ENCODE measurements around the gene PDE9A.
"Not testable (repeated sequence)": the region's sequence is repeated elsewhere in the genome, so short reads cannot be mapped to it uniquely, and the experiment has no call there.

Gene PDE9A

DNA sequence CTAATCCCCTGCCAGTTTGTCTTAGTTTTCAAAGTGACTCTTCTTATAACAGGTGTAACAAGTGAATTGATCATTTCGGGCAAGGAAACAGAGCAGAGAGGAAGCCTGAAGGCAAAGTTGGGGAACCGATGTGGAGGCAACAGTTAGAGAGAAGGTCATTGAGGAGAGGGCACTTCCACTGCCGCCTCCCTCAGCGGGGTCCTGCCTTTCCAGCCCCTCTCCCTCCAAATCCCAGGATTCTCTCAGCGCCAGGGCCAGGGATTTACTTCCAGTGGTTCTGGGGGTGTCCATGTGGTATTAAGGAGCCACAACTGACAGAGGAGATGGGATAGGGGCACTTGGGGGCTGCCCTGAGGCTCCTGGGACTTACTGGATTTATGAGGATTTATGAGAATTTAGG lies 39.7 kb upstream of the PDE9A start:
- no peak overlapping the region for H3K4me3 ChIP-seq (replicated peaks; ENCODE audit: insufficient read depth, low read length)
- DNase-seq (ENCODE audit: low read depth in 1 of 2, low spot score in 1 of 2): no peak
- H3K27ac ChIP-seq (replicated peaks): no peak overlapping the region
- no peak for TF ChIP-seq GABPA (IDR thresholded peaks at IDR 0.05; ENCODE audit: low read depth)
- TF ChIP-seq POLR2AphosphoS5 (IDR thresholded peaks at IDR 0.05; ENCODE audit: low read depth): no peak
- TF ChIP-seq SPI1 (IDR thresholded peaks at IDR 0.05; ENCODE audit: borderline replicate concordance, low read depth): no peak
- no peak for TF ChIP-seq CTCF (IDR thresholded peaks at IDR 0.05; ENCODE audit: insufficient read depth, low read length)
- TF ChIP-seq REST (IDR thresholded peaks at IDR 0.05; ENCODE audit: insufficient replicate concordance, low read depth): no peak
- peaks cover 6% of the 10 kb centered on the region for H3K27me3 ChIP-seq (ENCODE audit: insufficient read depth, poor library complexity, severe bottlenecking)

DNA sequence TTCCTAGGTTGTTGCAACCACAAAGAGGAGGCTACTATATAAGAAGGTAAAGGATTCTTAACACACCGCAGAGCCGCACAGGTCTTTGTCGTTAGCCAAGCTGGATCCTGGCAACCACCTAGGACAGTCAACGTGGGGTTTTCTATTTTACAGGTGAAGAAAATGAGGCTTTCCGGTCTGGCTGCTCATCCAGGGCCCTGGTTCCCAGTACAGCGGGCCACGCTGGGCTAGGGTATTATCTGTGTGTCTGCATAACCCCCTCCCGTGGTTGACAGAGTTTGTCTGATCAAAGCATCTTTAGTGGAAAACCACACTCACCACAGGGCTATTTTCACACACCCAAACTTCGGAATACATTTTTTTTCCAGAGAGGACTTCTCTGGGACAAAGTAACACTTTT lies 39.0 kb upstream of the PDE9A start:
- DNase-seq (ENCODE audit: low read depth in 1 of 2, low spot score in 1 of 2): no peak
- H3K4me3 ChIP-seq (replicated peaks; ENCODE audit: insufficient read depth, low read length): no peak overlapping the region
- H3K27ac ChIP-seq (replicated peaks): no peak overlapping the region
- TF ChIP-seq GABPA (IDR thresholded peaks at IDR 0.05; ENCODE audit: low read depth): no peak
- peaks cover 10% of the 10 kb centered on the region for H3K27me3 ChIP-seq (ENCODE audit: insufficient read depth, poor library complexity, severe bottlenecking)

DNA sequence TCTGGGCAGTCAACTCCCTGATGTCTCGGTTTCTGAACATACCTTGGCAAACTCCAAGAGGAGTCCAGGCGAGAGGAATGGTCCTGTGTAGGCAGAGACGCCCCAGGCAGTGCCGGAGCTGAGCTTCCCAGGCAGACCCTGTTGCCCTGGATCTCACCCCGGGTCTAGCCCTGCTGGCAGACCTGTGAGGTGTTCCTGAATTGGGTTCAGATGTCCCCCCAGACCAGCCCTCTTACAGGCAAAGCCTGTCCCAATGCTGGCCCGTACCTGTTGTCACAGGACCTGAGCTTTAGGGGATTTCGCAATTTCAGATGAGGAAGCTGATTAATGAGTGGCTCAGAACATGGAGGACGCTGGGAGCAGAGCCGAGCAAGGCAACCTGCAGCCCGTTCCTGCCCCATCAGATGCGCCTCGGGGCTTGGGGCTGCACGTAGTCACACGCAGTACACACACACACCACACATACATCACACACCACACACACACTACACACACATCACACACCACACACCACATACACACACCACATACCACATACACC lies 38.5 kb upstream of the PDE9A start:
- Histone ChIP-seq H3K4me3 (replicated peaks; ENCODE audit: insufficient read depth, low read length) (no peak overlapping the region), H3K27me3 (ENCODE audit: insufficient read depth, poor library complexity, severe bottlenecking) (peaks cover 10% of the 10 kb centered on the region), H3K27ac (replicated peaks) (no peak overlapping the region)
- no peak for TF ChIP-seq POLR2AphosphoS5 (IDR thresholded peaks at IDR 0.05; ENCODE audit: low read depth)
- no peak for TF ChIP-seq CTCF (IDR thresholded peaks at IDR 0.05; ENCODE audit: insufficient read depth, low read length)
- TF ChIP-seq SPI1 (IDR thresholded peaks at IDR 0.05; ENCODE audit: borderline replicate concordance, low read depth): no peak
- TF ChIP-seq REST (IDR thresholded peaks at IDR 0.05; ENCODE audit: insufficient replicate concordance, low read depth): no peak
- peak; percentile 45 to 58 for DNase-seq (ENCODE audit: low read depth in 1 of 2, low spot score in 1 of 2)

GRCh38 chr21:42615377-42615776 lies 38.0 kb upstream of the PDE9A start:
- not testable (repeated sequence) for DNase-seq (ENCODE audit: low read depth in 1 of 2, low spot score in 1 of 2); H3K4me3 ChIP-seq (replicated peaks; ENCODE audit: insufficient read depth, low read length); H3K27ac ChIP-seq (replicated peaks); H3K27me3 ChIP-seq (ENCODE audit: insufficient read depth, poor library complexity, severe bottlenecking)

GRCh38 chr21:42615924-42616323 lies 37.5 kb upstream of the PDE9A start:
- no peak for DNase-seq (ENCODE audit: low read depth in 1 of 2, low spot score in 1 of 2)
- TF ChIP-seq SPI1 (IDR thresholded peaks at IDR 0.05; ENCODE audit: borderline replicate concordance, low read depth) (no peak), CTCF (IDR thresholded peaks at IDR 0.05; ENCODE audit: insufficient read depth, low read length) (no peak), GABPA (IDR thresholded peaks at IDR 0.05; ENCODE audit: low read depth) (no peak), REST (IDR thresholded peaks at IDR 0.05; ENCODE audit: insufficient replicate concordance, low read depth) (no peak), POLR2AphosphoS5 (IDR thresholded peaks at IDR 0.05; ENCODE audit: low read depth) (no peak)
- no peak overlapping the region for H3K4me3 ChIP-seq (replicated peaks; ENCODE audit: insufficient read depth, low read length)

More at GRCh38 chr21:42615924-42616323, 37.5 kb upstream of the PDE9A start:
- H3K27ac ChIP-seq (replicated peaks): no peak overlapping the region
- peaks cover 10% of the 10 kb centered on the region for H3K27me3 ChIP-seq (ENCODE audit: insufficient read depth, poor library complexity, severe bottlenecking)
